ENCODE measurements around the gene METAP1D.

GRCh38 chr2:172097557-172098131, 97.9 kb downstream of the METAP1D start:
- TF ChIP-seq POLR2A (IDR thresholded peaks at IDR 0.05) = no peak
- no peak for TF ChIP-seq CTCF (IDR thresholded peaks at IDR 0.05)
